LNCAP (cell line): ENCODE results near the gene NGFR.

Experiments
- CTCF ChIP-seq: fragments of 450-650 bp; IDR thresholded peaks from 2 replicates; pipeline ENCODE4 v1.5.1; 2017; ENCODE audit warnings: mild to moderate bottlenecking

The NGFR gene

GRCh38 chr17:49494986-49495841 is at the start of gene NGFR:
Gene NGFR, plus strand, starts transcription at chr17:49495293. Its CDS starts 125 bp downstream, at chr17:49495418.
- TF ChIP-seq CTCF: no peak

- no peak for TF ChIP-seq CTCF
Measured at GRCh38 chr17:49445591-49445990, 49.5 kb upstream of the NGFR start.

- no peak for TF ChIP-seq CTCF
Measured at GRCh38 chr17:49447628-49448302, 47.3 kb upstream of the NGFR start.

- TF ChIP-seq CTCF: no peak
Measured at GRCh38 chr17:49450181-49450580, 44.9 kb upstream of the NGFR start.

- TF ChIP-seq CTCF: no peak
Measured at GRCh38 chr17:49450735-49451134, 44.4 kb upstream of the NGFR start.

- no peak for TF ChIP-seq CTCF
Measured at GRCh38 chr17:49452201-49452600, 42.9 kb upstream of the NGFR start.

GRCh38 chr17:49452661-49453060 is 42.4 kb upstream of the NGFR start:
- no peak for TF ChIP-seq CTCF
